Right lobe of liver (tissue), 4 donors: ENCODE measurements around the gene DCST2.

ENCODE experiments used
- CTCF ChIP-seq, 4 donors: fragments of 200-600 bp in 3 of 4; fragments of 450-650 bp in 1 of 4; IDR thresholded peaks; one replicate each; pipeline versions ENCODE4 v1.5.1 to v1.8.0; 2016 to 2022; ENCODE audit warnings: antibody characterized with exemption in 4 of 4, mild to moderate bottlenecking in 2 of 4
- POLR2A ChIP-seq: fragments of 450-650 bp; IDR thresholded peaks from one replicate; pipeline ENCODE4 v1.6.1; 2017; ENCODE audit warnings: antibody characterized with exemption, mild to moderate bottlenecking
- donor health status: DM: no; HTN: no; CAD: no.
- donor health status: DM: no; HTN: no; CAD: no.
- donor health status: DM: no; HTN: yes; CAD: no.

GRCh38 chr1:155030243-155030795 lies 3.3 kb downstream of the DCST2 start:
- TF ChIP-seq CTCF (IDR thresholded peaks at IDR 0.05) (no peak), POLR2A (no peak)
